Adrenal gland (tissue), 12 donors: Measurements from ENCODE around the gene IPCEF1. TPM values are rescaled to one million over a fixed set of nuclear protein-coding genes. Genes with fewer than 3 reads are reported as not detected.
"Not testable (repeated sequence)": the region's sequence is repeated elsewhere in the genome, so short reads cannot be mapped to it uniquely, and the experiment has no call there.

Experiments used
- DNase-seq, 7 donors: peaks; one replicate each; pipeline ENCODE4 v3.0.0-alpha.2; 2019 to 2020
- H3K27ac ChIP-seq, 5 donors: fragments of 200-600 bp; sonication (generic) in 4 of 5; 1 replicate in 3 of 5; 2 replicates in 2 of 5; pipeline versions ENCODE4 v1.5.1 to v1.8.0; 2016 to 2020; ENCODE audit warnings: mild to moderate bottlenecking in 1 of 5
- H3K27me3 ChIP-seq: fragments of 200-600 bp; 2 replicates; pipeline ENCODE4 v1.8.0; 2021
- H3K36me3 ChIP-seq, 2 donors: fragments of 200-600 bp; replicated peaks in 1 of 2; 1 replicate in 1 of 2; 2 replicates in 1 of 2; pipeline versions ENCODE4 v1.5.1 to v1.8.0; 2018 to 2022
- H3K4me1 ChIP-seq, 2 donors: fragments of 200-600 bp; replicated peaks in 1 of 2; 1 replicate in 1 of 2; 2 replicates in 1 of 2; pipeline versions ENCODE4 v1.5.1 to v1.8.0; 2018 to 2021
- H3K4me3 ChIP-seq, 4 donors: fragments of 200-600 bp; sonication (generic) in 3 of 4; one replicate each; pipeline ENCODE4 v1.5.1; 2016 to 2018
- H3K9me3 ChIP-seq, 3 donors: fragments of 200-600 bp; sonication (generic) in 1 of 3; replicated peaks in 1 of 3; 1 replicate in 2 of 3; 2 replicates in 1 of 3; pipeline versions ENCODE4 v1.5.1 to v1.8.0; 2016 to 2021
- CTCF ChIP-seq, 6 experiments: fragments of 450-650 bp in 4 of 6; fragments of 200-600 bp in 2 of 6; sonication (generic) in 1 of 6; IDR thresholded peaks; 1 replicate in 5 of 6; 2 replicates in 1 of 6; pipeline versions ENCODE4 v1.5.1 to v1.8.0; 2016 to 2021; ENCODE audit warnings: antibody characterized with exemption in 6 of 6, mild to moderate bottlenecking in 2 of 6, moderate library complexity in 1 of 6
- POLR2A ChIP-seq, 2 donors: fragments of 450-650 bp; IDR thresholded peaks; one replicate each; pipeline ENCODE4 v1.6.1; 2017; ENCODE audit warnings: antibody characterized with exemption in 2 of 2, mild to moderate bottlenecking in 2 of 2, moderate library complexity in 1 of 2
- WGBS, 4 donors: extraction: QIAGEN DNeasy Blood & Tissue Kit in 2 of 4; methylation state at CpG; one replicate each; pipeline versions ENCODE4 v1.1.5 to v1.1.7; 2013 to 2017; 5-methylcytosine and 5-hydroxymethylcytosine counted together
- intact Hi-C, 2 donors: fragments of 100-400 bp; cut with DNase I; formaldehyde crosslinking; loops; one replicate each; pipeline versions ENCODE4 v1.14.1 to v1.15.0; 2022 to 2023
- polyA plus RNA-seq, 3 donors: library from polyadenylated mRNA; stranded (reverse); fragments of 200-250 nt in 2 of 3; fragments of 350-450 nt in 1 of 3; fragmentation: Illumina TruSeq in 1 of 3; extraction: RNeasy Lipid Tissue Mini Kit (QIAGEN cat#74804) in 1 of 3; gene quantifications; one replicate each; pipeline ENCODE4 v1.2.3, GENCODE V29; 2013 to 2014
- total RNA-seq, 9 donors: library from RNA; depleted of rRNA in 4 of 9; stranded (reverse); fragments of >200 nt in 4 of 9; fragments of 120-200 nt in 1 of 9; fragmentation: NEBNext Ultra II Directional in 1 of 9; extraction: Animal tissue kit (Norgen Biotek cat#: 25700) in 1 of 9; gene quantifications; one replicate each; pipeline versions ENCODE4 v1.1.0 to v1.2.4, GENCODE V29; 2013 to 2023
- donor health status: healthy with polysubstance abuse.
- donor health status: Bipolar disorder and iron deficiency.
- donor health status: DM: yes; HTN: yes; CAD: no.
- donor health status: DM: no; HTN: no; CAD: no.
- donor health status: DM: no; HTN: no; CAD: no.
- donor health status: DM: yes; HTN: yes; CAD: no.

The IPCEF1 gene
- total and polyA plus RNA-seq, 12 donors, result 0.07 to 1.2 (median 0.72) TPM; not detected in 1

- no peaks in the 10 kb centered on the region for H3K27me3 ChIP-seq
- WGBS, 4 donors, result 65 to 70% (median 66%) methylated on average over 5 of the region's 5 CpGs
- H3K36me3 ChIP-seq, result no peaks in the 10 kb centered on the region
- H3K4me1 ChIP-seq, result no peaks in the 10 kb centered on the region
- TF ChIP-seq CTCF (IDR thresholded peaks at IDR 0.05), result no peak
- TF ChIP-seq POLR2A (IDR thresholded peaks at IDR 0.05), result no peak
- H3K27ac ChIP-seq, result no peak overlapping the region
- H3K4me3 ChIP-seq, result no peak overlapping the region
- H3K9me3 ChIP-seq, result no peaks in the 10 kb centered on the region
- intact Hi-C loops, result no loop called here
- DNase-seq, result no peak
Measured at GRCh38 chr6:154179434-154179833, 177.2 kb downstream of the IPCEF1 start.

- H3K4me1 ChIP-seq, H3K36me3 ChIP-seq, H3K9me3 ChIP-seq, intact Hi-C loops, H3K27me3 ChIP-seq, H3K27ac ChIP-seq, DNase-seq, H3K4me3 ChIP-seq: not testable (repeated sequence)
- 70 to 87% (median 82%) methylated on average over 1 to 5 of the region's 5 CpGs for WGBS, 4 donors
Measured at GRCh38 chr6:154172393-154172792, 184.2 kb downstream of the IPCEF1 start.

GRCh38 chr6:154170106-154170505 lies 186.5 kb downstream of the IPCEF1 start:
- no peaks in the 10 kb centered on the region for H3K4me1 ChIP-seq
- WGBS, 4 donors, result 56 to 69% (median 60%) methylated on average over 2 of the region's 2 CpGs
- H3K4me3 ChIP-seq, result no peak overlapping the region
- H3K36me3 ChIP-seq, result no peaks in the 10 kb centered on the region
- intact Hi-C loops, result no loop called here
- no peak overlapping the region for H3K27ac ChIP-seq
- TF ChIP-seq CTCF (IDR thresholded peaks at IDR 0.05) (no peak), POLR2A (IDR thresholded peaks at IDR 0.05) (no peak)
- H3K27me3 ChIP-seq, result no peaks in the 10 kb centered on the region
- DNase-seq, result no peak
- no peaks in the 10 kb centered on the region for H3K9me3 ChIP-seq

- Histone ChIP-seq H3K4me1 (no peaks in the 10 kb centered on the region), H3K36me3 (no peaks in the 10 kb centered on the region), H3K27me3 (no peaks in the 10 kb centered on the region), H3K9me3 (no peaks in the 10 kb centered on the region), H3K4me3 (no peak overlapping the region), H3K27ac (no peak overlapping the region)
- DNase-seq, result peak in 2 of 7 donors; percentile 20 to 24
- 71 to 78% (median 75%) methylated on average over 5 of the region's 5 CpGs for WGBS, 4 donors
- intact Hi-C loops, result no loop called here
- no peak for TF ChIP-seq POLR2A (IDR thresholded peaks at IDR 0.05)
- TF ChIP-seq CTCF (IDR thresholded peaks at IDR 0.05), result no peak
Measured at GRCh38 chr6:154169193-154169847, 187.3 kb downstream of the IPCEF1 start.

GRCh38 chr6:154167126-154167525 lies 189.5 kb downstream of the IPCEF1 start:
- TF ChIP-seq POLR2A (IDR thresholded peaks at IDR 0.05), result no peak
- TF ChIP-seq CTCF (IDR thresholded peaks at IDR 0.05), result no peak
- H3K36me3 ChIP-seq, result no peaks in the 10 kb centered on the region
- no peaks in the 10 kb centered on the region for H3K9me3 ChIP-seq
- intact Hi-C loops, result no loop called here
- no peak overlapping the region for H3K27ac ChIP-seq
- H3K4me1 ChIP-seq, result no peaks in the 10 kb centered on the region
- WGBS, 4 donors, result 46 to 54% (median 51%) methylated on average over 2 of the region's 2 CpGs
- no peaks in the 10 kb centered on the region for H3K27me3 ChIP-seq
- peak in 1 of 7 donors; percentile 24 for DNase-seq
- no peak overlapping the region for H3K4me3 ChIP-seq
